ENCODE measurements around the gene COQ8B. TPM values are rescaled to one million over a fixed set of nuclear protein-coding genes. Genes with fewer than 3 reads are reported as not detected.
A peak's percentile ranks its signal among the peaks of the same experiment; 100 is the strongest.

The COQ8B gene
- total RNA-seq, 1 experiment from 2014 or later = 31.3 TPM

- H3K27ac ChIP-seq (ENCODE audit: low read length) = peak overlapping the region; percentile 96
- no peaks in the 10 kb centered on the region for H3K27me3 ChIP-seq (ENCODE audit: low read length)
- DNase-seq = peak; percentile 66
- peaks cover 6% of the 10 kb centered on the region; the same call in 1 of the 2 replicates for H4K20me1 ChIP-seq (ENCODE audit: insufficient read depth, low read depth, low read length)
- peaks cover 78% of the 10 kb centered on the region for H3K4me1 ChIP-seq (ENCODE audit: low read length)
- peak overlapping the region; percentile 68 for H3K9ac ChIP-seq (ENCODE audit: low read length)
- H3K4me3 ChIP-seq (ENCODE audit: low read length) = peak overlapping the region; percentile 57
- H3K9me2 ChIP-seq (replicated peaks; ENCODE audit: insufficient read depth, low read length) = no peaks in the 10 kb centered on the region
- H3K79me2 ChIP-seq (ENCODE audit: low read length) = peaks cover 28% of the 10 kb centered on the region
- peak overlapping the region; percentile 85 for H3K4me2 ChIP-seq (ENCODE audit: low read depth, low read length, poor library complexity, severe bottlenecking)
- H3K9me3 ChIP-seq (ENCODE audit: low read length) = no peaks in the 10 kb centered on the region
- H3K36me3 ChIP-seq (ENCODE audit: insufficient read depth, low read length) = peaks cover 55% of the 10 kb centered on the region
- no peak overlapping the region for H2AFZ ChIP-seq (ENCODE audit: low read length)
Measured at GRCh38 chr19:40683437-40683836, 33.2 kb downstream of the COQ8B start.

- Histone ChIP-seq H3K79me2 (ENCODE audit: low read length) (peaks cover 19% of the 10 kb centered on the region), H3K27me3 (ENCODE audit: low read length) (no peaks in the 10 kb centered on the region), H3K9me2 (replicated peaks; ENCODE audit: insufficient read depth, low read length) (no peaks in the 10 kb centered on the region), H3K4me1 (ENCODE audit: low read length) (peaks cover 71% of the 10 kb centered on the region), H3K27ac (ENCODE audit: low read length) (peak overlapping the region; percentile 96), H3K9ac (ENCODE audit: low read length) (peak overlapping the region; percentile 68), H3K4me3 (ENCODE audit: low read length) (peak overlapping the region; percentile 57), H3K4me2 (ENCODE audit: low read depth, low read length, poor library complexity, severe bottlenecking) (peak overlapping the region; percentile 85), H4K20me1 (ENCODE audit: insufficient read depth, low read depth, low read length) (no peaks in the 10 kb centered on the region), H3K36me3 (ENCODE audit: insufficient read depth, low read length) (peaks cover 65% of the 10 kb centered on the region), H3K9me3 (ENCODE audit: low read length) (no peaks in the 10 kb centered on the region), H2AFZ (ENCODE audit: low read length) (no peak overlapping the region)
- no peak for DNase-seq
Measured at GRCh38 chr19:40682431-40682964, 34.2 kb downstream of the COQ8B start.

- H3K4me1 ChIP-seq (ENCODE audit: low read length) = peaks cover 59% of the 10 kb centered on the region
- no peak overlapping the region for H3K9ac ChIP-seq (ENCODE audit: low read length)
- peaks cover 64% of the 10 kb centered on the region for H3K36me3 ChIP-seq (ENCODE audit: insufficient read depth, low read length)
- H3K79me2 ChIP-seq (ENCODE audit: low read length) = peaks cover 9% of the 10 kb centered on the region
- no peak for DNase-seq
- peak overlapping the region; percentile 57 for H3K27ac ChIP-seq (ENCODE audit: low read length)
- no peaks in the 10 kb centered on the region for H3K9me2 ChIP-seq (replicated peaks; ENCODE audit: insufficient read depth, low read length)
- no peak overlapping the region for H3K4me2 ChIP-seq (ENCODE audit: low read depth, low read length, poor library complexity, severe bottlenecking)
- no peaks in the 10 kb centered on the region for H3K27me3 ChIP-seq (ENCODE audit: low read length)
- H3K9me3 ChIP-seq (ENCODE audit: low read length) = no peaks in the 10 kb centered on the region
- H3K4me3 ChIP-seq (ENCODE audit: low read length) = no peak overlapping the region
- no peaks in the 10 kb centered on the region for H4K20me1 ChIP-seq (ENCODE audit: insufficient read depth, low read depth, low read length)
- H2AFZ ChIP-seq (ENCODE audit: low read length) = no peak overlapping the region
Measured at GRCh38 chr19:40681039-40681438, 35.6 kb downstream of the COQ8B start.

GRCh38 chr19:40677156-40677555 is 39.5 kb downstream of the COQ8B start:
- no peaks in the 10 kb centered on the region for H3K27me3 ChIP-seq (ENCODE audit: low read length)
- no peak for DNase-seq
- H3K9me3 ChIP-seq (ENCODE audit: low read length) = no peaks in the 10 kb centered on the region
- peaks cover 70% of the 10 kb centered on the region for H3K36me3 ChIP-seq (ENCODE audit: insufficient read depth, low read length)
- no peak overlapping the region for H3K4me2 ChIP-seq (ENCODE audit: low read depth, low read length, poor library complexity, severe bottlenecking)
- no peak overlapping the region for H2AFZ ChIP-seq (ENCODE audit: low read length)
- H4K20me1 ChIP-seq (ENCODE audit: insufficient read depth, low read depth, low read length) = 0 out of 2 replicates have a peak, but pooled peaks cover 4% of the 10 kb centered on the region
- no peak overlapping the region for H3K4me3 ChIP-seq (ENCODE audit: low read length)
- peaks cover 2% of the 10 kb centered on the region; the same call in 1 of the 2 replicates for H3K79me2 ChIP-seq (ENCODE audit: low read length)
- H3K27ac ChIP-seq (ENCODE audit: low read length) = no peak overlapping the region
- H3K4me1 ChIP-seq (ENCODE audit: low read length) = peaks cover 21% of the 10 kb centered on the region
- no peak overlapping the region for H3K9ac ChIP-seq (ENCODE audit: low read length)
- H3K9me2 ChIP-seq (replicated peaks; ENCODE audit: insufficient read depth, low read length) = no peaks in the 10 kb centered on the region

- Histone ChIP-seq H3K27ac (ENCODE audit: low read length) (no peak overlapping the region), H3K9ac (ENCODE audit: low read length) (no peak overlapping the region)
Measured at GRCh38 chr19:40674291-40674690, 42.4 kb downstream of the COQ8B start.

GRCh38 chr19:40673397-40673796 is 43.3 kb downstream of the COQ8B start:
- no peaks in the 10 kb centered on the region for H3K9me3 ChIP-seq (ENCODE audit: low read length)
- peaks cover 2% of the 10 kb centered on the region for H3K4me1 ChIP-seq (ENCODE audit: low read length)
- DNase-seq = no peak
- no peak overlapping the region for H3K9ac ChIP-seq (ENCODE audit: low read length)
- H3K27me3 ChIP-seq (ENCODE audit: low read length) = no peaks in the 10 kb centered on the region
- H3K79me2 ChIP-seq (ENCODE audit: low read length) = no peaks in the 10 kb centered on the region
- no peak overlapping the region for H2AFZ ChIP-seq (ENCODE audit: low read length)
- no peaks in the 10 kb centered on the region for H3K9me2 ChIP-seq (replicated peaks; ENCODE audit: insufficient read depth, low read length)
- H3K36me3 ChIP-seq (ENCODE audit: insufficient read depth, low read length) = peaks cover 75% of the 10 kb centered on the region
- no peak overlapping the region for H3K4me3 ChIP-seq (ENCODE audit: low read length)
- no peak overlapping the region for H3K4me2 ChIP-seq (ENCODE audit: low read depth, low read length, poor library complexity, severe bottlenecking)
- no peak overlapping the region for H3K27ac ChIP-seq (ENCODE audit: low read length)
- H4K20me1 ChIP-seq (ENCODE audit: insufficient read depth, low read depth, low read length) = 0 out of 2 replicates have a peak, but pooled peaks cover 4% of the 10 kb centered on the region

More at GRCh38 chr19:40674291-40674690, 42.4 kb downstream of the COQ8B start:
- peaks cover 73% of the 10 kb centered on the region for H3K36me3 ChIP-seq (ENCODE audit: insufficient read depth, low read length)
- no peaks in the 10 kb centered on the region for H3K79me2 ChIP-seq (ENCODE audit: low read length)
- H3K4me1 ChIP-seq (ENCODE audit: low read length) = peaks cover 11% of the 10 kb centered on the region
- no peak overlapping the region for H3K4me2 ChIP-seq (ENCODE audit: low read depth, low read length, poor library complexity, severe bottlenecking)
- DNase-seq = no peak
- no peaks in the 10 kb centered on the region for H3K27me3 ChIP-seq (ENCODE audit: low read length)
- H3K4me3 ChIP-seq (ENCODE audit: low read length) = no peak overlapping the region
- H2AFZ ChIP-seq (ENCODE audit: low read length) = no peak overlapping the region
- H4K20me1 ChIP-seq (ENCODE audit: insufficient read depth, low read depth, low read length) = 0 out of 2 replicates have a peak, but pooled peaks cover 4% of the 10 kb centered on the region
- H3K9me2 ChIP-seq (replicated peaks; ENCODE audit: insufficient read depth, low read length) = no peaks in the 10 kb centered on the region
- no peaks in the 10 kb centered on the region for H3K9me3 ChIP-seq (ENCODE audit: low read length)

- no peak overlapping the region for H3K4me2 ChIP-seq (ENCODE audit: low read depth, low read length, poor library complexity, severe bottlenecking)
- no peak overlapping the region for H3K4me3 ChIP-seq (ENCODE audit: low read length)
- no peaks in the 10 kb centered on the region for H3K9me2 ChIP-seq (replicated peaks; ENCODE audit: insufficient read depth, low read length)
Measured at GRCh38 chr19:40672573-40673299, 44.0 kb downstream of the COQ8B start.

GRCh38 chr19:40672038-40672437 is 44.6 kb downstream of the COQ8B start:
- Histone ChIP-seq H3K4me1 (ENCODE audit: low read length) (no peaks in the 10 kb centered on the region), H3K9me3 (ENCODE audit: low read length) (no peaks in the 10 kb centered on the region), H3K79me2 (ENCODE audit: low read length) (no peaks in the 10 kb centered on the region), H3K27ac (ENCODE audit: low read length) (no peak overlapping the region), H2AFZ (ENCODE audit: low read length) (no peak overlapping the region), H3K9me2 (replicated peaks; ENCODE audit: insufficient read depth, low read length) (no peaks in the 10 kb centered on the region), H3K27me3 (ENCODE audit: low read length) (no peaks in the 10 kb centered on the region), H3K4me3 (ENCODE audit: low read length) (no peak overlapping the region), H4K20me1 (ENCODE audit: insufficient read depth, low read depth, low read length) (0 out of 2 replicates have a peak, but pooled peaks cover 4% of the 10 kb centered on the region), H3K36me3 (ENCODE audit: insufficient read depth, low read length) (peaks cover 67% of the 10 kb centered on the region), H3K9ac (ENCODE audit: low read length) (no peak overlapping the region), H3K4me2 (ENCODE audit: low read depth, low read length, poor library complexity, severe bottlenecking) (no peak overlapping the region)
- DNase-seq = no peak

More at GRCh38 chr19:40672573-40673299, 44.0 kb downstream of the COQ8B start:
- no peak for DNase-seq
- Histone ChIP-seq H3K27ac (ENCODE audit: low read length) (no peak overlapping the region), H3K79me2 (ENCODE audit: low read length) (no peaks in the 10 kb centered on the region), H2AFZ (ENCODE audit: low read length) (no peak overlapping the region), H3K36me3 (ENCODE audit: insufficient read depth, low read length) (peaks cover 73% of the 10 kb centered on the region), H3K9me3 (ENCODE audit: low read length) (no peaks in the 10 kb centered on the region), H3K27me3 (ENCODE audit: low read length) (no peaks in the 10 kb centered on the region), H3K9ac (ENCODE audit: low read length) (no peak overlapping the region), H4K20me1 (ENCODE audit: insufficient read depth, low read depth, low read length) (0 out of 2 replicates have a peak, but pooled peaks cover 4% of the 10 kb centered on the region), H3K4me1 (ENCODE audit: low read length) (no peaks in the 10 kb centered on the region)

Measured in Karpas-422 (cell line).